Inferior parietal cortex (tissue), 1 donor: Measurements from ENCODE around the gene BPIFB2.

ENCODE experiments used
- DNase-seq: peaks from one replicate; pipeline ENCODE4 v3.0.0-alpha.2; 2016; ENCODE audit errors: extremely low spot score

The BPIFB2 gene

GRCh38 chr20:33008336-33009213 lies 1.1 kb downstream of the BPIFB2 start:
- no peak for DNase-seq

- DNase-seq = no peak
Measured at GRCh38 chr20:33009214-33010132, 2.0 kb downstream of the BPIFB2 start.

- no peak for DNase-seq
Measured at GRCh38 chr20:33010133-33010504, 2.6 kb downstream of the BPIFB2 start.

- DNase-seq = no peak
Measured at GRCh38 chr20:33010674-33011449, 3.4 kb downstream of the BPIFB2 start.

GRCh38 chr20:33012327-33013189 lies 5.1 kb downstream of the BPIFB2 start:
- DNase-seq = no peak

GRCh38 chr20:33013701-33014326 lies 6.3 kb downstream of the BPIFB2 start:
- DNase-seq = no peak

- DNase-seq = no peak
Measured at GRCh38 chr20:33014336-33015113, 7.0 kb downstream of the BPIFB2 start.

GRCh38 chr20:33015114-33015484 lies 7.6 kb downstream of the BPIFB2 start:
- DNase-seq = no peak

- DNase-seq = no peak
Measured at GRCh38 chr20:33015700-33016580, 8.4 kb downstream of the BPIFB2 start.

- no peak for DNase-seq
Measured at GRCh38 chr20:33016581-33017109, 9.1 kb downstream of the BPIFB2 start.

- DNase-seq = no peak
Measured at GRCh38 chr20:33017542-33017941, 10.0 kb downstream of the BPIFB2 start.

- DNase-seq = no peak
Measured at GRCh38 chr20:33018169-33018931, 10.8 kb downstream of the BPIFB2 start.

- no peak for DNase-seq
Measured at GRCh38 chr20:33019465-33020277, 12.2 kb downstream of the BPIFB2 start.

GRCh38 chr20:33020278-33021161 lies 13.0 kb downstream of the BPIFB2 start:
- DNase-seq = no peak

- no peak for DNase-seq
Measured at GRCh38 chr20:33021879-33022278, 14.4 kb downstream of the BPIFB2 start.

GRCh38 chr20:33022289-33022688 lies 14.8 kb downstream of the BPIFB2 start:
- no peak for DNase-seq
